Osteocyte (in vitro differentiated cells): ENCODE measurements around the gene FOXN4. TPM values are rescaled to one million over a fixed set of nuclear protein-coding genes. Genes with fewer than 3 reads are reported as not detected.
"Not testable (repeated sequence)": the region's sequence is repeated elsewhere in the genome, so short reads cannot be mapped to it uniquely, and the experiment has no call there.

Experiments
- DNase-seq: peaks from one replicate; pipeline ENCODE4 v3.0.0; 2021; ENCODE audit warnings: mixed read lengths; ENCODE audit not compliant: unreplicated experiment; ENCODE audit errors: extremely low spot score
- H3K27ac Mint-ChIP-seq: one replicate; pipeline ENCODE4 v1.8.0; 2021; ENCODE audit warnings: mild to moderate bottlenecking, mixed read lengths; ENCODE audit not compliant: unreplicated experiment
- H3K27me3 Mint-ChIP-seq: one replicate; pipeline ENCODE4 v1.8.0; 2021; ENCODE audit warnings: mixed read lengths; ENCODE audit not compliant: unreplicated experiment
- H3K36me3 Mint-ChIP-seq: one replicate; pipeline ENCODE4 v1.8.0; 2021; ENCODE audit warnings: mixed read lengths; ENCODE audit not compliant: unreplicated experiment
- H3K4me1 Mint-ChIP-seq: one replicate; pipeline ENCODE4 v1.8.0; 2021; ENCODE audit warnings: mixed read lengths; ENCODE audit not compliant: unreplicated experiment
- H3K4me3 Mint-ChIP-seq: one replicate; pipeline ENCODE4 v1.8.0; 2021; ENCODE audit warnings: mild to moderate bottlenecking, moderate library complexity, mixed read lengths; ENCODE audit not compliant: unreplicated experiment
- H3K9me3 Mint-ChIP-seq: one replicate; pipeline ENCODE4 v1.8.0; 2021; ENCODE audit warnings: mixed read lengths; ENCODE audit not compliant: unreplicated experiment
- CTCF ChIP-seq: fragments of 200-600 bp; sonication (generic); IDR thresholded peaks from 2 replicates; pipeline ENCODE4 v1.5.0; 2021; ENCODE audit warnings: antibody characterized with exemption, mild to moderate bottlenecking, moderate library complexity
- total RNA-seq: library from RNA; stranded (reverse); gene quantifications from 2 replicates; pipeline ENCODE4 v1.2.1, GENCODE V29; 2021

FOXN4 gene
- total RNA-seq, 1 donor from 2014 or later: not detected

GRCh38 chr12:109329003-109329402 is 19.9 kb upstream of the FOXN4 start:
- H3K27me3 Mint-ChIP-seq: peaks cover 47% of the 10 kb centered on the region
- TF ChIP-seq CTCF: no peak
- no peaks in the 10 kb centered on the region for H3K4me1 Mint-ChIP-seq
- H3K36me3 Mint-ChIP-seq: no peaks in the 10 kb centered on the region
- DNase-seq: no peak
- H3K27ac Mint-ChIP-seq: no peak overlapping the region
- H3K9me3 Mint-ChIP-seq: no peaks in the 10 kb centered on the region
- no peak overlapping the region for H3K4me3 Mint-ChIP-seq

DNA sequence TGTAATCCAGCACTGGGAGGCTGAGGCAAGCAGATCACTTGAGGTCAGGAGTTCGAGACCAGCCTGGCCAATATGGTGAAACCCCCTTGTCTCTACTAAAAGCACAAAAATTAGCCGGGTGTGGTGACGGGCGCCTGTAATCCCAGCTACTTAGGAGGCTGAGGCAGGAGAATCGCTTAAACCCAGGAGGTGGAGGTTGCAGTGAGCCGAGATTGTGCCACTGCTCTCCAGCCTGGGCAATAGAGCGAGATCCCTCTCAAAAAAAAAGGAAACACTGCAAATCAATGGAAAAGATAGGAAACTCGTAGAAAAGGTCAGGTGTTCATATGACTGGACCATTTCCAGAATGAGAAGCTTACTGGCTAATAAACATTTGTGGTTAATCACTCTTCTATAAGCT is 12.2 kb upstream of the FOXN4 start:
- H3K27me3 Mint-ChIP-seq: peaks cover 53% of the 10 kb centered on the region
- H3K4me3 Mint-ChIP-seq, DNase-seq, H3K9me3 Mint-ChIP-seq, H3K36me3 Mint-ChIP-seq, H3K4me1 Mint-ChIP-seq, H3K27ac Mint-ChIP-seq: not testable (repeated sequence)

GRCh38 chr12:109310247-109311125 is 1.4 kb upstream of the FOXN4 start:
- H3K27ac Mint-ChIP-seq: no peak overlapping the region
- H3K27me3 Mint-ChIP-seq: peaks cover 77% of the 10 kb centered on the region
- no peak for TF ChIP-seq CTCF
- H3K4me3 Mint-ChIP-seq: peak overlapping the region; percentile 63
- DNase-seq: no peak
- H3K36me3 Mint-ChIP-seq: no peaks in the 10 kb centered on the region
- no peaks in the 10 kb centered on the region for H3K9me3 Mint-ChIP-seq
- H3K4me1 Mint-ChIP-seq: peaks cover 14% of the 10 kb centered on the region

GRCh38 chr12:109309381-109310246 is 530 bp upstream of the FOXN4 start:
- Mint-ChIP-seq H3K4me3 (peak overlapping the region; percentile 76), H3K9me3 (no peaks in the 10 kb centered on the region), H3K27ac (no peak overlapping the region), H3K36me3 (no peaks in the 10 kb centered on the region), H3K4me1 (peaks cover 14% of the 10 kb centered on the region), H3K27me3 (peaks cover 75% of the 10 kb centered on the region)
- no peak for DNase-seq
- no peak for TF ChIP-seq CTCF

DNA sequence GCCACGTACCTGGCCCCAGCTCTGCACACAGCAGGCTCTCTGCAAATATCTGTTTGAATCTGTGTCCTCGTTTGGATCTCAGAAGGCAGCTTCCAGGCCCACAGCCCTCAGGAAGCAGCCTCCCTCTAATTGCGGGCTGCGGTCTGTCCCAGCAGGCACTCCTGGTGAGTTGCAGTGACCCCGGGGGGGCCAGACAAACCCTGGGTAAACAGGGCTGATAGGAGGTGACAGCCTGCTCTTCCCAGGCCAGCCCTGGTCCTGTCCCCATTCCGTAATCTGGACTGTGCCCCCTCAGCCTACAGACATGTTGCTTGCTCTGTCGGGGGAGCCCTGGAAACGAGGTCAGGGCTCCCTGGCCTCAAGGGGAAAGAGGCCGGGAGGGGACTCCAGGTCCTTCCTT is 2.0 kb downstream of the FOXN4 start:
- Mint-ChIP-seq H3K9me3 (no peaks in the 10 kb centered on the region), H3K27ac (no peak overlapping the region), H3K36me3 (no peaks in the 10 kb centered on the region), H3K27me3 (peaks cover 80% of the 10 kb centered on the region), H3K4me1 (peaks cover 14% of the 10 kb centered on the region), H3K4me3 (no peak overlapping the region)
- no peak for TF ChIP-seq CTCF
- DNase-seq: no peak
